ENCODE data around the gene ZRSR2.
A peak's percentile ranks its signal among the peaks of the same experiment; 100 is the strongest.
"Not testable (repeated sequence)": the region's sequence is repeated elsewhere in the genome, so short reads cannot be mapped to it uniquely, and the experiment has no call there.

The ZRSR2 gene

GRCh38 chrX:15789979-15790768 is at the start of gene ZRSR2:
TSS of gene ZRSR2 (plus strand) at chrX:15790484. CDS start at chrX:15790496, 12 bp downstream.
- DNase-seq: peak; percentile 76 to 99 (median 87)
- intact Hi-C loops (cut with DNase I): no loop called here

GRCh38 chrX:15744181-15744867 is 46.0 kb upstream of the ZRSR2 start:
- intact Hi-C loops (cut with DNase I): no loop called here
- no peak for DNase-seq

- no peak for DNase-seq
- intact Hi-C loops (cut with DNase I): no loop called here
Observed at GRCh38 chrX:15745179-15745578, 45.1 kb upstream of the ZRSR2 start.

GRCh38 chrX:15746651-15747050 is 43.6 kb upstream of the ZRSR2 start:
- DNase-seq; intact Hi-C loops (cut with DNase I): not testable (repeated sequence)

GRCh38 chrX:15747626-15748173 is 42.6 kb upstream of the ZRSR2 start:
- DNase-seq: no peak
- intact Hi-C loops (cut with DNase I): no loop called here

- intact Hi-C loops (cut with DNase I): no loop called here
- no peak for DNase-seq
Observed at GRCh38 chrX:15748841-15749240, 41.4 kb upstream of the ZRSR2 start.

- peak in 1 of 10 donors; percentile 3 for DNase-seq
- intact Hi-C loops (cut with DNase I): no loop called here
Observed at GRCh38 chrX:15749642-15750610, 40.4 kb upstream of the ZRSR2 start.

- DNase-seq: no peak
- intact Hi-C loops (cut with DNase I): no loop called here
Observed at GRCh38 chrX:15750611-15751154, 39.6 kb upstream of the ZRSR2 start.

GRCh38 chrX:15751155-15751819 is 39.0 kb upstream of the ZRSR2 start:
- intact Hi-C loops (cut with DNase I): no loop called here
- DNase-seq: no peak

GRCh38 chrX:15755091-15755490 is 35.2 kb upstream of the ZRSR2 start:
- no peak for DNase-seq
- intact Hi-C loops (cut with DNase I): no loop called here

GRCh38 chrX:15758140-15758539 is 32.1 kb upstream of the ZRSR2 start:
- intact Hi-C loops (cut with DNase I): no loop called here
- DNase-seq: no peak

GRCh38 chrX:15759886-15760285 is 30.4 kb upstream of the ZRSR2 start:
- intact Hi-C loops (cut with DNase I): loop anchor here (5.0 kb wide), 1 partner anchor 212 kb away; no protein-coding TSS in a partner anchor
- not testable (repeated sequence) for DNase-seq

- intact Hi-C loops (cut with DNase I): loop anchor here (5.0 kb wide), 1 partner anchor 211 kb away; no protein-coding TSS in a partner anchor
Observed at GRCh38 chrX:15761564-15762191, 28.6 kb upstream of the ZRSR2 start.

GRCh38 chrX:15769300-15769954 is 20.9 kb upstream of the ZRSR2 start:
- DNase-seq: no peak
- intact Hi-C loops (cut with DNase I): no loop called here

More at GRCh38 chrX:15761564-15762191, 28.6 kb upstream of the ZRSR2 start:
- peak in 3 of 10 donors; percentile 6 to 23 (median 8) for DNase-seq

GRCh38 chrX:15781961-15782699 is 8.2 kb upstream of the ZRSR2 start:
- intact Hi-C loops (cut with DNase I): no loop called here
- no peak for DNase-seq

- intact Hi-C loops (cut with DNase I): no loop called here
- DNase-seq: no peak
Observed at GRCh38 chrX:15785176-15785750, 5.0 kb upstream of the ZRSR2 start.

- intact Hi-C loops (cut with DNase I): no loop called here
- DNase-seq: no peak
Observed at GRCh38 chrX:15786915-15787314, 3.4 kb upstream of the ZRSR2 start.

All from posterior cingulate gyrus (tissue), 11 donors.